ENCODE results near the gene SECISBP2L.

- TF ChIP-seq POLR2A (IDR thresholded peaks at IDR 0.05) (no peak), CTCF (IDR thresholded peaks at IDR 0.05) (no peak)
Observed at GRCh38 chr15:48974882-48975281, 71.4 kb downstream of the SECISBP2L start.

Measured in right lobe of liver (tissue), 4 donors.